ENCODE data around the gene TFF2.

The TFF2 gene

GRCh38 chr21:42347601-42348327, 3.0 kb downstream of the TFF2 start:
- DNase-seq (ENCODE audit: extremely low read depth in 1 of 2, low read depth in 1 of 2) = no peak

- DNase-seq (ENCODE audit: extremely low read depth in 1 of 2, low read depth in 1 of 2) = no peak
Observed at GRCh38 chr21:42346866-42347600, 3.8 kb downstream of the TFF2 start.

DNA sequence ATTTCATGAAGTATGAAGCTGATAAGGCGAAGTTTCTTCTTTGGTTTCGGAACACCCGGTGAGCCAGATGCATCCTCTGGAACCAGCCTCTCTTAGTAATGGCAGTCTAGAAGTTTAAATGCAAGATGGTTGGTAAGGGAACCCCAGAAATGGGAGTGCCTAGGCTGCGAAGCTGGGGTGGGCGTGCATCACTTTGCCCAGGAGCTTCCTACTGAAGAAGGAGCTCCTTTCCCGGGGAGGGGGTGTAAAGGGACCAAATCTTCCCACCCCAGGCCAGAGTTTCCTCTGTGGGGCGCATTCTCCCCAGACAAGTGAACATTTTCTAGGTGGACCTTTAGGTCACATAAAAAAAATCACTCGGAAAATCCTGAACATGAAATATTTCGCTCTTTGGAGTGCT, 4.4 kb downstream of the TFF2 start:
- no peak for DNase-seq (ENCODE audit: extremely low read depth in 1 of 2, low read depth in 1 of 2)

GRCh38 chr21:42344631-42345030, 6.2 kb downstream of the TFF2 start:
- DNase-seq (ENCODE audit: extremely low read depth in 1 of 2, low read depth in 1 of 2) = no peak

DNA sequence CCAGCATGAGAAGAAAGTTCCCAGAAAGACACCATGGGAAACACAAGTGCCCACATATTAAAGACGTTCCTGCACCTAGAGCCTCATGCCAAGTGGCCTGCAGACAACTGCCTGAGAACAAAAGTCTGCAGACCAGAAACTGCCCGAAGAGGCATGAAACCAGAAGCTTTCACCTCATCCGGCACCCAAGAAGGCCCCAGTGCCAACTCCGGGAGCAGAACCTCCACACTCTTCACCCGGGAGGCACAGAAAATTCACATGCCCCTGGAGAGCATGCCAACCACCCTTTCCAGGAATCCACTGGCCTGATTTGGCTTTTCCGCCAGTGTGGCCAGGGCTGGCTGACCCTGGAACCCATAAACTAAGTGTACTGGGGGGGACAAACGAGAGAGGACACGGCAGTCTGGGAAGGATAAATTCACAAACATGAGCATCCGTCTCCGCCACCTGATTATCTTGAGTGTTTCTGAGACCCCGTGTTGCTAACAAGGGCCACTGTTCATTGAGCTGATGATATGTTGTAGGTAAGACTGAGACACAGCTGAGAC, 6.8 kb downstream of the TFF2 start:
- DNase-seq (ENCODE audit: extremely low read depth in 1 of 2, low read depth in 1 of 2) = no peak

DNA sequence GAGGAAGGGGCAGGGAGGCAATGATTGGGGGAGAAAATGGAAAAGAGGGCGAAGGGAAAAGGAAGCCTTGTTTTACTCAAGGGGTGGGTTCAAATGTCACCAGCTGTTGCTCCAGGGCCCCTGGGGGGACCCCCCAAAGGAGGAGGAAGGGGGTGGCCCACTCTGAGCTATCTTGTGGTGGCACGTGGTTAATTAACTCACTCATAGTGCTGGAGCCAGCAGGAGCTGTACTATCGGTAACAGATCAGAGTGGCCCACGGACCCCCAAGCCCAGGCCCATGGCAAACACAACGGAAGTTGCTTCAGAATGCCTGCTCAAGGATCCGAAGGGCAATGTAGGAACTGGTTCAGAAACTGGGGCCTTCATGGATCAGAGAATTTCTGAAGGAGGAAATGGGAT, 7.2 kb downstream of the TFF2 start:
- no peak for DNase-seq (ENCODE audit: extremely low read depth in 1 of 2, low read depth in 1 of 2)

GRCh38 chr21:42343101-42343500, 7.7 kb downstream of the TFF2 start:
- no peak for DNase-seq (ENCODE audit: extremely low read depth in 1 of 2, low read depth in 1 of 2)

GRCh38 chr21:42341776-42342542, 8.8 kb downstream of the TFF2 start:
- DNase-seq (ENCODE audit: extremely low read depth in 1 of 2, low read depth in 1 of 2) = no peak

DNA sequence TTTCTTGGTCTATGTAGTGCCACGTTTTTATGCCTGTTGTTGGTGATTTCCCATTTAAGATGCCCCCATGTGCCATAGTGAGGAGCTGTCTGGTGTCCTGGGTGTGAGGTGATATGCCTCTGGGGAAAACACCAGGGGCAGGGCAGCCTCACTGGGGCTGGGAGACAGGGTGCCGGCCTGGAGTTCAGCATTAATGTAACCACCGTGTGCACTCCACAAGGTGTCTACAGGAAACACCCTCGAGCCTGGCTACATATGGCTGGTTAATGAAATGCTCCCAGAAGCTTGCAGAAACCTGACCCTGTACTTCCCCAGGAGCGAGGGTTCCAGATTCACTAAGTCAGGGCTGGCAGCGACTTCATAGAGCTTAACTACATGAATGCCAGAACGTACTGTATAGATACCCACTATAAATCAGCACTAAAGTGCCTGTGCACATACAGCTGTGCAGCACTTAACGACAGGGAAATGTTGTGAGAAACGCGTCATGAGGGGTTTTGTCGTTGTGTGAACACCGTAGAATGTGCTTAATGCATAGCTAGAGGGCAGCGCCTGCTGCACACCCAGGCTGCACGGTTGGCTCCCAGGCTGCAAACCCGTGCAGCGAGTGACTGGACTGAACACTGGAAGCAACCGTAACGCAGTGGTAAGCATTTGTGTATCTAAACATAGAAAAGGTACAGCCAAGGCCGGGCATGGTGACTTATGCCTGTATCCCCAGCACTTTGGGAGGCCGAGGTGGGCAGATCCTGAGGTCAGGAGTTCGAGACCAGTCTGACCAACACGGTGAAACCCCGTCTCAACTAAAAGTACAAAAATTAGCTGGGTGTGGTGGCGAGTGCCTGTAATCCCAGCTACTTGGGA, 10.4 kb downstream of the TFF2 start:
- DNase-seq (ENCODE audit: extremely low read depth in 1 of 2, low read depth in 1 of 2) = no peak

- no peak for DNase-seq (ENCODE audit: extremely low read depth in 1 of 2, low read depth in 1 of 2)
Observed at GRCh38 chr21:42338729-42339715, 11.8 kb downstream of the TFF2 start.

DNA sequence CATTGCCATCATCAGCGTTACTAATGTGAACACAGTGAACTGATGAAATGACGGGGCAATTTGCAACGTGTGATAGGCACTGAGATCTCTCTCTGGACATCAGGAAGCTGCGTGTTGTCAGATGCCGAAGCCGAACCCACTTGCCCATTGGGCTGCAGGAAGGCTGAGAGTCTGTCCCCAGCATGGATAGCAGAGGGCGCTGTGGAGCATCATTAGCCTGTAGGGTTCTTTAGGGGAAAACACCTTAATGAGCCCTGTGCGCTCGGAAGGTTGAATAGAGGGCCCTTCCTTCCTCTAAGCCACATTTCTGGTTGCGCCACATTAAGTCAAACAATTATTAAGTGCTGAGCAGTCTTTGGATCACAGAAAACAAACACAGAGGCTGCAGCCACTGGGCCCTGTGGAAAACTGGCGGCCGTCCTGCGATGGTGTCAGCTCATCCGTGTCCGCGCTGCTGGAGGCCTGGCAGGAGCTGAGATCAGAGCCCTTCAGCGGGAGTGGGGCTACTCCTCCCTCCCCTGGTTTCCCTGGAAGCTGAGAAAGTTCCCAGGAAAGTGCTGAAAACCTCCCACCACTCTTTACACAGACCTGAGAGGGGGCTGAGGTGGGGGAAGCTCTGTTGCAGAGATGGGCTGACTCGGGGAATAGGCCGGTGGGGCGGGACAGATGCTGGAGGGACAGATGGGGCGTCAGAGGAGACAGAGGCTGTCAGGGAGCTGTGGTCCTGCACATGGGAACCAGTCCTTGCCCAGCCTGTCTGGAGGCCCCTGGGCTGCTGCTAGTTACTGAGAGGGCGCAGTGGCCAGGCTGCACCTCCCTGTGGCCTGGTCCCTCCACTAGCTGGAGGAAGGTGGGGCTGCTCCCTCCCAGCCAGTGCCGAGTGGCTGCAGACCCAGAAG, 12.7 kb downstream of the TFF2 start:
- DNase-seq (ENCODE audit: extremely low read depth in 1 of 2, low read depth in 1 of 2) = peak; percentile 21 to 72

DNA sequence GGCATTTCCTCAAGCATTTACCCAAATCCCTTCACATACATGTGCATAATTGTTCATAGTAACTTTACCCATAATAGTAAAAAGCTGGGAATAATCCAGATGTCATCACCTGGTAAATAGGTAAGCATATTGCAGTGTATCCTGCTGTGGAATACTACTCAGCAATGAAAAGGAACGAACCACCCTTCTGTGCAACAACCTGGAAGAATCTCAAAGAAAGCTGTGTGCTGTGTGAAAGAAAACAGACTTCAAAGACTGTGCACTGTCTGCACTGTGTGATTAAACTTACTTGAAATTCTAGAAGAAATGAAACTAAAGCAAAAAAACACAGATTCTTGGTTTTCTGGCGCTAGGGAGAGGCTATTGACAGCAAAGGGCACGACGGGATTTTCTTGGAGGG, 13.5 kb downstream of the TFF2 start:
- no peak for DNase-seq (ENCODE audit: extremely low read depth in 1 of 2, low read depth in 1 of 2)

DNA sequence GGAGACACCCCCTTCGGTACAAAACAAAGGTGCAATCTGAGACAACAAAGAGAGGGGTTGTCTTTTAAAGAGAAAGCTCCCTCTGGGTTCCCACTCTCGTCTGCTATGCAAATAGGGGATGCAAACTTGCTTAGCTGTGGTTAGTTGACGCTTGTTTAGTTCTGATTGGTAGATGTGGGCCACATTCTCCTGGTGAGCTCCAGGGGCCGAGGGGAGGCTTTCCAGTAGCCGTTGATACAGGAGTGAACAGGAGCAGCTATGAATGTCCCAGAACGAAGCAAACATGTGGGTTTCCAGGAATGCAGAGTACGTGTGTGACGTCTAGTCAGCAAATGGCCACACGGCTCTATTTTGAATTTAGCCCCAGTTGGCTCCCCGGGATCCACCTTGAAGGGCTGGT, 14.7 kb downstream of the TFF2 start:
- DNase-seq (ENCODE audit: extremely low read depth in 1 of 2, low read depth in 1 of 2) = no peak

DNA sequence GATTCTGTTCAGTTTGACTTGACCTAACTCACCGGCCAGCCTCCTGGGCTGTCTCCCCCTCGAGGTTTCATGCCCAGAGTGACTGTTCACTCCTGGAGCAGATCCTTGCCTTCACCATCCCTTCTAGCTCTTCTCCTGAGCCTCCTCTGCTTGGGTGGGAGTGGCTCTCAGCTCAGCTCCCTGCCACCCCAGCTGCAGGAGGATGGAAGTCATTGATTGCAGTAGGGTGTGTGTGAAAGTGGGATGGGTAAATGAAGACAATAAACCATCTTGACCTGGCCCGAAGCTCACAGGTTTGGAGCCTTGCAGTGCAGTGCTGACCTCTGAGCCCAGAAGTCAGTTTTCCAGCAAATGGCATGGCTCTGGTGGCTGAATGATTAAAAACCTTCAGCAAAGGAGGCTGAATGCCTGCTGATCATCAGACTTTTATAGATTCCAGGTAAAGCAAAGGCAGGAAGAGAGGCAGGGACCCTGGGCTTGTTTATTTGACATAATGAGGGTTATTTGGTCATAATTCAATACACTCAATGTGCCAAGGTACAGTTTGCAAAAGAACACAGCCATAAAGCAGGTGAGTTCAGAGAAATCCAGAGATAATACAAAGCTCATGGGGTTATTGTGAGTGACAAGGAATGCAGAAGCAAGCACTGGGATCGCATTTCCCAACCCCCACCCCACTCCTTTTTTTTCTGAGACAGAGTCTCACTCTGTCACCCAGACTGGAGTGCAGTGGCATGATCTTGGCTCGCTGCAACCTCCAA, 18.1 kb downstream of the TFF2 start:
- DNase-seq (ENCODE audit: extremely low read depth in 1 of 2, low read depth in 1 of 2) = no peak

DNA sequence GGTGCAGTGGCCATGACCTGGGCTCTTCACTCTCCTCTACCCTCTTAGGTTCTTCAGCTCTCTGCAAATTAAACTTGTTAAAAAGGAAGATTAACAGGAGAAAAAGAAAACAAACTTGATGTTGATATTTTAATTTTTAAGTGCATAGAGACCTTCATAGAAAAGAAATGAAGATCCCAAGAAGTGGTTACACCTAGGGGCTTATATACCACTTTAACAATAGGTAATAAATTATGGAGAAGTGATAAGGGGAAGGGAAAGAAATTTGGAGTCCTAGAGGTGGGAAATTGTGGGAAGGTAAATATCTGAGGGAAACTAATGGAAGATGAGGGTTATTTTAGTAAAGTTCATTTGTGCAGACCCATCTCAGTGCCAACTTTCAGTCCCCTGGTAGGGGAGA, 19.1 kb downstream of the TFF2 start:
- DNase-seq (ENCODE audit: extremely low read depth in 1 of 2, low read depth in 1 of 2) = no peak

GRCh38 chr21:42330380-42331371, 20.1 kb downstream of the TFF2 start:
- no peak for DNase-seq (ENCODE audit: extremely low read depth in 1 of 2, low read depth in 1 of 2)
